ENCODE measurements around the gene TAF5L. TPM values are rescaled to one million over a fixed set of nuclear protein-coding genes. Genes with fewer than 3 reads are reported as not detected.

Gene TAF5L
- polyA plus RNA-seq, 1 donor (not counting 4 experiments of a cell fraction or from before 2014, with no cell fraction given), result 23.7 TPM

GRCh38 chr1:229599218-229599954 lies 26.5 kb downstream of the TAF5L start:
- Histone ChIP-seq H3K9me1 (ENCODE audit: control insufficient read depth, extremely low read depth, insufficient read depth, low read length) (no peaks in the 10 kb centered on the region), H3K4me3 (ENCODE audit: control insufficient read depth in 2 of 3, extremely low read depth in 1 of 3, insufficient read depth in 2 of 3, low read depth in 1 of 3, low read length in 3 of 3) (no peak overlapping the region), H3K4me1 (ENCODE audit: control insufficient read depth, extremely low read depth, insufficient read depth, low read length) (no peaks in the 10 kb centered on the region), H3K27ac (ENCODE audit: control insufficient read depth, insufficient read depth, low read length) (no peak overlapping the region), H3K27me3 (ENCODE audit: control insufficient read depth, extremely low read depth, insufficient read depth, low read length) (no peaks in the 10 kb centered on the region), H3K79me2 (ENCODE audit: control insufficient read depth, insufficient read depth, low read length) (peaks cover 21% of the 10 kb centered on the region), H3K36me3 (ENCODE audit: control insufficient read depth in 2 of 2, extremely low read depth in 1 of 2, insufficient read depth in 2 of 2, low read length in 2 of 2) (peaks cover 13 to 19% of the 10 kb centered on the region in 2 experiments), H3K9me3 (ENCODE audit: control insufficient read depth, low read depth, low read length) (no peaks in the 10 kb centered on the region), H3K9ac (ENCODE audit: control insufficient read depth, extremely low read depth, insufficient read depth, low read length) (no peak overlapping the region), H3K4me2 (ENCODE audit: control insufficient read depth, extremely low read depth, insufficient read depth, low read depth, low read length) (no peak overlapping the region), H4K20me1 (ENCODE audit: control insufficient read depth, extremely low read depth, insufficient read depth, low read length) (peaks cover 2% of the 10 kb centered on the region), H2AFZ (ENCODE audit: control insufficient read depth, low read length) (no peak overlapping the region)
- dilution Hi-C loops (cut with MboI; ENCODE audit: extremely low pct_ligation_motif_present, low sequenced_read_pairs), result no loop called here
- DNase-seq (ENCODE audit: low read depth, low spot score), result no peak
- FAIRE-seq, result no peak
- TF ChIP-seq EZH2 (IDR thresholded peaks at IDR 0.05; ENCODE audit: low read length), result no peak
- TF ChIP-seq, protein P1, sequence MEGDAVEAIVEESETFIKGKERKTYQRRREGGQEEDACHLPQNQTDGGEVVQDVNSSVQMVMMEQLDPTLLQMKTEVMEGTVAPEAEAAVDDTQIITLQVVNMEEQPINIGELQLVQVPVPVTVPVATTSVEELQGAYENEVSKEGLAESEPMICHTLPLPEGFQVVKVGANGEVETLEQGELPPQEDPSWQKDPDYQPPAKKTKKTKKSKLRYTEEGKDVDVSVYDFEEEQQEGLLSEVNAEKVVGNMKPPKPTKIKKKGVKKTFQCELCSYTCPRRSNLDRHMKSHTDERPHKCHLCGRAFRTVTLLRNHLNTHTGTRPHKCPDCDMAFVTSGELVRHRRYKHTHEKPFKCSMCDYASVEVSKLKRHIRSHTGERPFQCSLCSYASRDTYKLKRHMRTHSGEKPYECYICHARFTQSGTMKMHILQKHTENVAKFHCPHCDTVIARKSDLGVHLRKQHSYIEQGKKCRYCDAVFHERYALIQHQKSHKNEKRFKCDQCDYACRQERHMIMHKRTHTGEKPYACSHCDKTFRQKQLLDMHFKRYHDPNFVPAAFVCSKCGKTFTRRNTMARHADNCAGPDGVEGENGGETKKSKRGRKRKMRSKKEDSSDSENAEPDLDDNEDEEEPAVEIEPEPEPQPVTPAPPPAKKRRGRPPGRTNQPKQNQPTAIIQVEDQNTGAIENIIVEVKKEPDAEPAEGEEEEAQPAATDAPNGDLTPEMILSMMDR (optimal IDR thresholded peaks at IDR 0.05 in 1 of 3, IDR thresholded peaks at IDR 0.05 in 1 of 3, conservative IDR thresholded peaks at IDR 0.05 in 1 of 3; ENCODE audit: extremely low read depth in 1 of 3, insufficient read depth in 2 of 3, low read length in 3 of 3), result no peak

- Histone ChIP-seq H3K79me2 (ENCODE audit: control insufficient read depth, insufficient read depth, low read length) (peaks cover 21% of the 10 kb centered on the region), H3K4me1 (ENCODE audit: control insufficient read depth, extremely low read depth, insufficient read depth, low read length) (no peaks in the 10 kb centered on the region), H3K4me2 (ENCODE audit: control insufficient read depth, extremely low read depth, insufficient read depth, low read depth, low read length) (no peak overlapping the region), H2AFZ (ENCODE audit: control insufficient read depth, low read length) (no peak overlapping the region), H3K27ac (ENCODE audit: control insufficient read depth, insufficient read depth, low read length) (no peak overlapping the region), H3K4me3 (ENCODE audit: control insufficient read depth in 2 of 3, extremely low read depth in 1 of 3, insufficient read depth in 2 of 3, low read depth in 1 of 3, low read length in 3 of 3) (no peak overlapping the region), H3K9me1 (ENCODE audit: control insufficient read depth, extremely low read depth, insufficient read depth, low read length) (no peaks in the 10 kb centered on the region), H4K20me1 (ENCODE audit: control insufficient read depth, extremely low read depth, insufficient read depth, low read length) (peaks cover 2% of the 10 kb centered on the region), H3K27me3 (ENCODE audit: control insufficient read depth, extremely low read depth, insufficient read depth, low read length) (no peaks in the 10 kb centered on the region), H3K9me3 (ENCODE audit: control insufficient read depth, low read depth, low read length) (no peaks in the 10 kb centered on the region), H3K9ac (ENCODE audit: control insufficient read depth, extremely low read depth, insufficient read depth, low read length) (no peak overlapping the region), H3K36me3 (ENCODE audit: control insufficient read depth in 2 of 2, extremely low read depth in 1 of 2, insufficient read depth in 2 of 2, low read length in 2 of 2) (peaks cover 20 to 25% of the 10 kb centered on the region in 2 experiments)
- dilution Hi-C loops (cut with MboI; ENCODE audit: extremely low pct_ligation_motif_present, low sequenced_read_pairs), result no loop called here
- FAIRE-seq (no peak), DNase-seq (ENCODE audit: low read depth, low spot score) (no peak)
- no peak for TF ChIP-seq EZH2 (IDR thresholded peaks at IDR 0.05; ENCODE audit: low read length)
- TF ChIP-seq, protein P1 (optimal IDR thresholded peaks at IDR 0.05 in 1 of 3, IDR thresholded peaks at IDR 0.05 in 1 of 3, conservative IDR thresholded peaks at IDR 0.05 in 1 of 3; ENCODE audit: extremely low read depth in 1 of 3, insufficient read depth in 2 of 3, low read length in 3 of 3), result no peak
These were observed 28.0 kb downstream of the TAF5L start for GRCh38 chr1:229597877-229598276.

Measured in keratinocyte (primary cell).